H1 (cell line): ENCODE results near the gene PLCB4. TPM values are rescaled to one million over a fixed set of nuclear protein-coding genes. Genes with fewer than 3 reads are reported as not detected.

ENCODE experiments used
- CTCF ChIA-PET: fragments of 300-600 bp; sonication (Branson Sonifier 250); formaldehyde crosslinking; loops from one replicate; lab custom pipeline; 2021; ENCODE audit not compliant: partially characterized antibody; lab: Charles Lee
- POLR2A ChIA-PET: fragments of 300-600 bp; sonication (Branson Sonifier 250); formaldehyde crosslinking; loops from one replicate; lab custom pipeline; 2021; ENCODE audit warnings: inconsistent platforms; ENCODE audit not compliant: partially characterized antibody; lab: Charles Lee
- DNase-seq, 2 experiments: peaks; one replicate each; pipeline versions ENCODE4 v3.0.0 to v3.0.0-alpha.2; 2010 to 2022; ENCODE audit warnings: low spot score in 2 of 2, low read depth in 1 of 2, mixed read lengths in 1 of 2
- FAIRE-seq: peaks from 2 replicates; lab custom pipeline; 2011; peaks lifted over from hg19 to GRCh38; lab: Jason Lieb, UNC
- H2AFZ ChIP-seq: 2 replicates; pipeline ENCODE4 v1.8.1; 2012; ENCODE audit warnings: low read length, inconsistent platforms
- H2AK5ac ChIP-seq: 2 replicates; pipeline ENCODE4 v1.6.1; 2013; ENCODE audit warnings: low read depth, low read length
- H2BK120ac ChIP-seq: replicated peaks from 2 replicates; pipeline ENCODE3; 2013; ENCODE audit warnings: low read depth, low read length, inconsistent platforms
- H2BK12ac ChIP-seq: 2 replicates; pipeline ENCODE4 v1.6.1; 2013; ENCODE audit warnings: low read depth, low read length
- H2BK15ac ChIP-seq: 2 replicates; pipeline ENCODE4 v1.6.1; 2013; ENCODE audit warnings: low read length
- H2BK20ac ChIP-seq: 2 replicates; pipeline ENCODE4 v1.6.1; 2013; ENCODE audit warnings: low read length
- H2BK5ac ChIP-seq: 2 replicates; pipeline ENCODE4 v1.6.1; 2013; ENCODE audit warnings: low read depth, low read length
- H3K14ac ChIP-seq: 2 replicates; pipeline ENCODE4 v1.6.1; 2013; ENCODE audit warnings: inconsistent platforms; ENCODE audit not compliant: insufficient read length
- H3K18ac ChIP-seq: 2 replicates; pipeline ENCODE4 v1.6.1; 2013; ENCODE audit warnings: low read length; ENCODE audit errors: extremely low read depth
- H3K23ac ChIP-seq: 2 replicates; pipeline ENCODE4 v1.6.1; 2013; ENCODE audit warnings: inconsistent platforms; ENCODE audit not compliant: insufficient read length
- H3K23me2 ChIP-seq: 2 replicates; pipeline ENCODE4 v1.6.1; 2013; ENCODE audit warnings: low read depth, low read length
- H3K27ac ChIP-seq: 2 replicates; pipeline ENCODE4 v1.6.1; 2011; ENCODE audit warnings: low read depth, low read length, inconsistent platforms
- H3K27me3 ChIP-seq, 4 experiments: replicated peaks in 1 of 4; 1 replicate in 1 of 4; 2 replicates in 3 of 4; pipeline versions ENCODE4 v1.6.1 to v1.8.1; 2011 to 2013; ENCODE audit warnings: low read length in 3 of 4, mild to moderate bottlenecking in 3 of 4, inconsistent platforms in 2 of 4, mixed read lengths in 2 of 4, moderate library complexity in 1 of 4; ENCODE audit not compliant: control insufficient read depth in 3 of 4, insufficient read depth in 3 of 4; ENCODE audit errors: extremely low read depth in 1 of 4
- H3K36me3 ChIP-seq, 4 experiments: 2 replicates each; pipeline versions ENCODE4 v1.6.1 to v1.8.1; 2011 to 2013; ENCODE audit warnings: mild to moderate bottlenecking in 4 of 4, low read length in 3 of 4, moderate library complexity in 2 of 4, control low read depth in 1 of 4, inconsistent platforms in 1 of 4; ENCODE audit not compliant: insufficient read depth in 4 of 4, control insufficient read depth in 2 of 4
- H3K4ac ChIP-seq: replicated peaks from 2 replicates; pipeline ENCODE3; 2013; ENCODE audit warnings: low read length, low read depth, mixed read lengths, inconsistent platforms; ENCODE audit not compliant: insufficient read length
- H3K4me1 ChIP-seq, 4 experiments: replicated peaks in 1 of 4; 1 replicate in 1 of 4; 2 replicates in 3 of 4; pipeline versions ENCODE4 v1.6.1 to v1.8.1; 2011 to 2013; ENCODE audit warnings: low read length in 3 of 4, inconsistent platforms in 2 of 4, mixed read lengths in 1 of 4; ENCODE audit not compliant: insufficient read depth in 4 of 4, control insufficient read depth in 3 of 4
- H3K4me2 ChIP-seq, 2 experiments: 2 replicates each; pipeline versions ENCODE4 v1.6.1 to v1.8.1; 2011 to 2013; ENCODE audit warnings: low read depth in 2 of 2, low read length in 2 of 2, control low read depth in 1 of 2, inconsistent platforms in 1 of 2, mild to moderate bottlenecking in 1 of 2; ENCODE audit not compliant: insufficient read depth in 1 of 2
- H3K4me3 ChIP-seq, 4 experiments: fragments of 200-600, 300-600 bp in 1 of 4; sonication (generic), shearing (Covaris generic), sonication (Bioruptor Twin) in 1 of 4; 2 replicates each; pipeline versions ENCODE4 v1.5.1 to v1.8.1; 2011 to 2016; ENCODE audit warnings: low read length in 4 of 4, low read depth in 3 of 4, control low read depth in 2 of 4, inconsistent platforms in 2 of 4, mild to moderate bottlenecking in 2 of 4, mixed read lengths in 1 of 4, moderate library complexity in 1 of 4; ENCODE audit not compliant: insufficient read depth in 2 of 4; ENCODE audit errors: extremely low read depth in 1 of 4
- H3K56ac ChIP-seq: replicated peaks from 2 replicates; pipeline ENCODE3; 2013; ENCODE audit warnings: low read depth, mild to moderate bottlenecking, mixed read lengths, low read length, inconsistent platforms; ENCODE audit not compliant: insufficient read length
- H3K79me1 ChIP-seq: 2 replicates; pipeline ENCODE4 v1.6.1; 2013; ENCODE audit warnings: low read depth, low read length, control low read depth
- H3K79me2 ChIP-seq, 2 experiments: 2 replicates each; pipeline versions ENCODE4 v1.6.1 to v1.8.1; 2012 to 2013; ENCODE audit warnings: low read length in 2 of 2, mild to moderate bottlenecking in 2 of 2, inconsistent platforms in 1 of 2; ENCODE audit not compliant: insufficient read depth in 2 of 2, control insufficient read depth in 1 of 2
- H3K9ac ChIP-seq, 4 experiments: replicated peaks in 1 of 4; 1 replicate in 1 of 4; 2 replicates in 3 of 4; pipeline versions ENCODE4 v1.6.1 to v1.8.1; 2011 to 2013; ENCODE audit warnings: low read depth in 3 of 4, low read length in 3 of 4, control low read depth in 2 of 4, mild to moderate bottlenecking in 2 of 4, moderate library complexity in 2 of 4, inconsistent platforms in 1 of 4; ENCODE audit errors: extremely low read depth in 1 of 4
- H3K9me3 ChIP-seq, 2 experiments: 2 replicates each; pipeline versions ENCODE4 v1.6.1 to v1.8.1; 2012 to 2013; ENCODE audit warnings: mild to moderate bottlenecking in 2 of 2, moderate library complexity in 2 of 2, control low read depth in 1 of 2, inconsistent platforms in 1 of 2, low read depth in 1 of 2, low read length in 1 of 2, mixed read lengths in 1 of 2; ENCODE audit not compliant: insufficient read depth in 2 of 2
- H4K20me1 ChIP-seq, 2 experiments: replicated peaks in 1 of 2; 2 replicates each; pipeline versions ENCODE3 to v1.8.1; 2011 to 2013; ENCODE audit warnings: inconsistent platforms in 2 of 2, low read length in 2 of 2, mild to moderate bottlenecking in 1 of 2; ENCODE audit not compliant: insufficient read depth in 2 of 2, control insufficient read depth in 1 of 2
- H4K5ac ChIP-seq: 2 replicates; pipeline ENCODE4 v1.6.1; 2013; ENCODE audit warnings: low read length, low read depth, mixed read lengths, inconsistent platforms; ENCODE audit not compliant: insufficient read length
- H4K8ac ChIP-seq: 2 replicates; pipeline ENCODE4 v1.8.0; 2013; ENCODE audit warnings: mild to moderate bottlenecking, moderate library complexity, low read length, inconsistent platforms; ENCODE audit not compliant: insufficient read depth; ENCODE audit errors: extremely low read depth
- H4K91ac ChIP-seq: replicated peaks from 2 replicates; pipeline ENCODE3; 2013; ENCODE audit warnings: low read length, mixed read lengths, inconsistent platforms; ENCODE audit not compliant: insufficient read length
- ASH2L ChIP-seq: fragments of 200-600, 300-600 bp; sonication (generic); IDR thresholded peaks from one replicate; pipeline ENCODE4 v1.7.1; 2017; ENCODE audit warnings: low read length
- CBX8 ChIP-seq: fragments of 300-800, 300-1000 bp; sonication (generic); IDR thresholded peaks from 2 replicates; pipeline ENCODE4 v1.7.1; 2016; ENCODE audit warnings: low read depth, low read length, borderline replicate concordance
- CHD2 ChIP-seq: IDR thresholded peaks from 2 replicates; pipeline ENCODE4 v1.6.1; 2012; ENCODE audit warnings: low read length, improper control_type of control experiment
- GTF2F1 ChIP-seq: IDR thresholded peaks from 2 replicates; pipeline ENCODE4 v1.6.1; 2012; ENCODE audit warnings: low read depth, low read length, improper control_type of control experiment, borderline replicate concordance
- JUND ChIP-seq: IDR thresholded peaks from 2 replicates; pipeline ENCODE4 v1.6.1; 2011; ENCODE audit warnings: mild to moderate bottlenecking, improper control_type of control experiment, low read length
- KDM1A ChIP-seq: fragments of 200-600, 300-600 bp; sonication (generic); IDR thresholded peaks from 2 replicates; pipeline ENCODE4 v1.7.1; 2016; ENCODE audit warnings: mild to moderate bottlenecking, low read length, borderline replicate concordance
- NANOG ChIP-seq: IDR thresholded peaks from 2 replicates; pipeline ENCODE4 v1.6.1; 2011; ENCODE audit warnings: low read length, low read depth, mild to moderate bottlenecking, inconsistent platforms; ENCODE audit not compliant: insufficient read depth, poor library complexity, severe bottlenecking
- RXRA ChIP-seq: IDR thresholded peaks from 2 replicates; pipeline ENCODE4 v1.6.1; 2011; ENCODE audit warnings: low read depth, mild to moderate bottlenecking, low read length, moderate library complexity; ENCODE audit not compliant: insufficient read depth
- SIRT6 ChIP-seq: IDR thresholded peaks from one replicate; pipeline ENCODE4 v1.7.1; 2012; ENCODE audit warnings: low read length, inconsistent platforms
- SP4 ChIP-seq: IDR thresholded peaks from 2 replicates; pipeline ENCODE4 v1.6.1; 2012; ENCODE audit warnings: low read length, inconsistent platforms
- TAF7 ChIP-seq: optimal IDR thresholded peaks from 2 replicates; pipeline ENCODE3; 2011; ENCODE audit warnings: low read depth, mild to moderate bottlenecking, inconsistent platforms, low read length, moderate library complexity, borderline replicate concordance
- WGBS, 2 experiments: shearing (Covaris generic) in 1 of 2; methylation state at CpG; one replicate each; pipeline versions ENCODE4 v1.1.6 to v1.1.7; 2013 to 2015; ENCODE audit warnings: low lambda C conversion rate in 2 of 2, mixed read lengths in 2 of 2, inconsistent platforms in 1 of 2, low coverage in 1 of 2, missing lambda C conversion rate in 1 of 2; ENCODE audit not compliant: insufficient replicate concordance in 2 of 2, insufficient coverage in 1 of 2, insufficient read length in 1 of 2; ENCODE audit errors: extremely low coverage in 1 of 2, missing lambda C conversion rate in 1 of 2; 5-methylcytosine and 5-hydroxymethylcytosine counted together
- polyA plus RNA-seq, 7 experiments: library from polyadenylated mRNA; depleted of rRNA in 3 of 7; stranded (reverse) in 5 of 7; unstranded in 2 of 7; fragments of >200 nt in 5 of 7; fragments of 200-250 nt in 2 of 7; gene quantifications; 1 replicate in 5 of 7; 2 replicates in 1 of 7; 4 replicates in 1 of 7; pipeline versions ENCODE4 v1.2.1 to v1.2.3, GENCODE V29; 2011 to 2013; ENCODE audit warnings: missing spikeins in 2 of 7, mixed read lengths in 2 of 7
- total RNA-seq: library from RNA; stranded (reverse); fragmentation: NEBNext Ultra II Directional; extraction: Animal tissue kit (Norgen Biotek cat#: 25700); gene quantifications from 2 replicates; pipeline ENCODE4 v1.2.1, GENCODE V29; 2021
- TF ChIP-seq, protein P1 (sequence below): IDR thresholded peaks from 2 replicates; pipeline ENCODE4 v1.6.1; 2011; ENCODE audit warnings: low read length, improper control_type of control experiment
- TF ChIP-seq, protein P2 (sequence below): IDR thresholded peaks from 2 replicates; pipeline ENCODE4 v1.6.1; 2012; ENCODE audit warnings: inconsistent platforms

The PLCB4 gene
- total and polyA plus RNA-seq, 2 of the 8 experiments (the other 6 are each of a cell fraction or from before 2014, with no cell fraction given) = 3.2 to 14.1 TPM

DNA sequence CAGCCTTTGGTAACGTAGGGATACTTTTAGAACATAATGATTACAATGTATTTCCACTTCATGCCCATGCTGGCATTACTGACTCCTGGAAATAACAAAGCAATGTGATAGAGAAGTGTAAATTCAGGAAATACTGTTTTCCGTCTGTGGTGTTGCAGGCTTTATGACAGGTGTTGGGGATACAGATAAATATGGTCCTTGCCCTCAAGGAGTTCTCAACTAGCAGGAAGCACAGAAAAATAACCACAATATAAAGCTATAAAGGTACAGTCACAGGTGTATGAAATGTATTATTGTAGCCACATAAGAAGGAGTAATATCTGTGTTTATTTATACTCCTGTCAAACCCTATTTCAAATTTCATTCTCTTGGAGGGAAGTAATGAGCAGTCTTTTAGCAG lies 432.6 kb downstream of the PLCB4 start:
- whole genome bisulfite sequencing, 2 experiments = 80% methylated on average over 2 of the region's 2 CpGs; no CpG with 5 or more reads in 1 of the 2 experiments
- TF ChIP-seq JUND (no peak), CHD2 (no peak), SP4 (no peak), TAF7 (no peak), CBX8 (no peak), SIRT6 (no peak), KDM1A (no peak), RXRA (no peak), GTF2F1 (no peak), ASH2L (no peak), NANOG (no peak)
- TF ChIP-seq, protein P1, sequence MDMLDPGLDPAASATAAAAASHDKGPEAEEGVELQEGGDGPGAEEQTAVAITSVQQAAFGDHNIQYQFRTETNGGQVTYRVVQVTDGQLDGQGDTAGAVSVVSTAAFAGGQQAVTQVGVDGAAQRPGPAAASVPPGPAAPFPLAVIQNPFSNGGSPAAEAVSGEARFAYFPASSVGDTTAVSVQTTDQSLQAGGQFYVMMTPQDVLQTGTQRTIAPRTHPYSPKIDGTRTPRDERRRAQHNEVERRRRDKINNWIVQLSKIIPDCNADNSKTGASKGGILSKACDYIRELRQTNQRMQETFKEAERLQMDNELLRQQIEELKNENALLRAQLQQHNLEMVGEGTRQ = no peak
- TF ChIP-seq, protein P2, sequence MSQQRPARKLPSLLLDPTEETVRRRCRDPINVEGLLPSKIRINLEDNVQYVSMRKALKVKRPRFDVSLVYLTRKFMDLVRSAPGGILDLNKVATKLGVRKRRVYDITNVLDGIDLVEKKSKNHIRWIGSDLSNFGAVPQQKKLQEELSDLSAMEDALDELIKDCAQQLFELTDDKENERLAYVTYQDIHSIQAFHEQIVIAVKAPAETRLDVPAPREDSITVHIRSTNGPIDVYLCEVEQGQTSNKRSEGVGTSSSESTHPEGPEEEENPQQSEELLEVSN = no peak

More for the DNA sequence above, 432.6 kb downstream of the PLCB4 start:
- H2BK20ac ChIP-seq = no peak overlapping the region
- H3K9ac ChIP-seq = no peak overlapping the region
- H3K4me2 ChIP-seq = no peak overlapping the region
- H2AFZ ChIP-seq = no peak overlapping the region
- H2BK15ac ChIP-seq = no peak overlapping the region
- no peak overlapping the region for H3K23ac ChIP-seq
- H3K27ac ChIP-seq = no peak overlapping the region
- H4K20me1 ChIP-seq = peaks cover 0 to 3% of the 10 kb centered on the region in 2 experiments
- H2AK5ac ChIP-seq = no peak overlapping the region
- ChIA-PET CTCF (interaction anchor here (0.7 to 7.8 kb wide), 4 partner anchors 17 to 575 kb away, joined by 3 to 79 read pairs (median 6); partner anchors contain the start of gene LAMP5), POLR2A (no interaction called here)
- H3K4me3 ChIP-seq = no peak overlapping the region
- no peak overlapping the region for H4K91ac ChIP-seq
- H3K79me1 ChIP-seq = no peaks in the 10 kb centered on the region
- no peak overlapping the region for H3K56ac ChIP-seq
- no peak overlapping the region for H2BK12ac ChIP-seq
- no peak overlapping the region for H2BK5ac ChIP-seq
- no peak overlapping the region for H4K8ac ChIP-seq
- peaks cover 12 to 24% (median 21%) of the 10 kb centered on the region in 4 experiments for H3K27me3 ChIP-seq
- FAIRE-seq (no peak), DNase-seq (no peak)
- no peak overlapping the region for H3K14ac ChIP-seq
- H3K9me3 ChIP-seq = no peaks in the 10 kb centered on the region
- no peak overlapping the region for H3K18ac ChIP-seq
- H3K79me2 ChIP-seq = no peaks in the 10 kb centered on the region
- no peak overlapping the region for H4K5ac ChIP-seq
- no peaks in the 10 kb centered on the region for H3K23me2 ChIP-seq
- no peak overlapping the region for H3K4ac ChIP-seq
- peaks cover 0 to 6% (median 3%) of the 10 kb centered on the region in 4 experiments; a peak in 5 of 7 replicates for H3K4me1 ChIP-seq
- H3K36me3 ChIP-seq = no peaks in the 10 kb centered on the region
- H2BK120ac ChIP-seq = no peak overlapping the region
